Measurements from ENCODE around the gene APLP2.

Gene APLP2

DNA sequence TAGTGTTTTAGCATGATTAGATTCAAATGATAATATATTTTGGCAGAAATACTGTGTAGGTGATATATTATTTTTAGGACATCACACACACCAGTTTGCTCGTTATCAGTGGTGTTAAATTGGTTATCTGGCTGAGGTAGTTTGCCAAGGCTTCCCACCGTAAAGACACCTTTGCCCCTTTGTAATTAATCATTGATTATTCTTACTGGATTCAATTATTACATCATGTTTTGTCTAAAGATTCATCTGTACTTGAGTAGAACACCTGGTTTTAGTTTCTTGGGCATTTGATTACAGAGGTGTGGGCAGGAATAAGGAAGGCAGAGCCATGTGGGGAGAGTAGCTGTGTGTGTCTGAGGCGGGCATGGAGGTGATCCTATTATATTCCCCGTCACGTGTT, 50.4 kb downstream of the APLP2 start:
- DNase-seq (ENCODE audit: low read depth), result no peak

GRCh38 chr11:130121445-130121978, 51.8 kb downstream of the APLP2 start:
- no peak for DNase-seq (ENCODE audit: low read depth)

GRCh38 chr11:130122141-130122575, 52.5 kb downstream of the APLP2 start:
- DNase-seq (ENCODE audit: low read depth), result no peak

- no peak for DNase-seq (ENCODE audit: low read depth)
Observed at GRCh38 chr11:130123414-130124040, 53.8 kb downstream of the APLP2 start.

- DNase-seq (ENCODE audit: low read depth), result no peak
Observed at GRCh38 chr11:130124096-130124495, 54.4 kb downstream of the APLP2 start.

DNA sequence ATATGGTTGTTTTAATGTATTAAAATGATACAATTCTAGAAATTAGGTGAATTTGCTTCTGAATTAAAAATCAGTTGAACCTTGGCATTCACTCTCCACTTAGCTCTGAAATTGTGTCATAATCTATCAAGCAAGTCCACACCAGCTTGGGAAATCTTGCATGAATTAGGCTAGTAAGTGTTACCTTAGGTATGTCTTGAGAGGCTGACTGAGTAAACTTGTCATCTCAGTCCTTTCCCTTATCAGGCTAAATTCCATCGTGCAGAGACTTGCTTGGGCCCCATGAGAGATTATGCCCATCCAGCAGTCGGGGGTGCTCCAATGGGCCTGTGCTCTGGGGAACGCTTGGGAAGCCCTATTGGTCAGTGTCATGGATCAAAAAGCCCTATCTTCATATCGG, 55.9 kb downstream of the APLP2 start:
- DNase-seq (ENCODE audit: low read depth), result no peak

DNA sequence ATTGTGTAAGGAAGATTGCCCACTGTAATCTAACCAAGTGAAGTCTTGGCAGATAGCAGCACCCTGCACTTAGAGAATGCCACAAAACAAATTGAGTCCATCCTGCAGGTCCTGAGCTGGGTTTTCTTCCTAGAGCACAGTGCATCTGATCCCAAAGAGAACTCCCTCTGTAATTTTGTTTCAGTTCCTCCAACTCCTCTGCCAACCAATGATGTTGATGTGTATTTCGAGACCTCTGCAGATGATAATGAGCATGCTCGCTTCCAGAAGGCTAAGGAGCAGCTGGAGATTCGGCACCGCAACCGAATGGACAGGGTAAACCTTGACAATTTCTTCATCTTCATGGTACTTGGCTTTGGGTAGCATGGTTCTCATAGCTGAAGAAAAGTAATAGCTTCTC, 56.8 kb downstream of the APLP2 start:
- no peak for DNase-seq (ENCODE audit: low read depth)

- DNase-seq (ENCODE audit: low read depth), result no peak
Observed at GRCh38 chr11:130127509-130127908, 57.8 kb downstream of the APLP2 start.

- DNase-seq (ENCODE audit: low read depth), result no peak
Observed at GRCh38 chr11:130128626-130129025, 58.9 kb downstream of the APLP2 start.

DNA sequence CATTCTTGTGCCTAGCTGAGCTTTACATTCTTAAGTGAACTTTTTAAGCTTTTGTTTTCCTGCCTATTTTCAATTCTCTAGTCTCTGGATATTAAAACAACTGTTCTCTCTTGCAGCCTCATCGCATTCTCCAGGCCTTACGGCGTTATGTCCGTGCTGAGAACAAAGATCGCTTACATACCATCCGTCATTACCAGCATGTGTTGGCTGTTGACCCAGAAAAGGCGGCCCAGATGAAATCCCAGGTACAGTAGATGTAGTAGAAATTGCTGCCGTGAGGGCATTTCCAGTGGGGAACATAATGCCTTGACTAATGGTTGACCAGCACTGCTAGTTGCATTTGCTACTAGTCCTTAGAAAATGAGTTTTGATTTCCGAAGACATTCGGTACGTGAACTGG, 60.2 kb downstream of the APLP2 start:
- no peak for DNase-seq (ENCODE audit: low read depth)

GRCh38 chr11:130131961-130132850, 62.5 kb downstream of the APLP2 start:
- DNase-seq (ENCODE audit: low read depth), result no peak

DNA sequence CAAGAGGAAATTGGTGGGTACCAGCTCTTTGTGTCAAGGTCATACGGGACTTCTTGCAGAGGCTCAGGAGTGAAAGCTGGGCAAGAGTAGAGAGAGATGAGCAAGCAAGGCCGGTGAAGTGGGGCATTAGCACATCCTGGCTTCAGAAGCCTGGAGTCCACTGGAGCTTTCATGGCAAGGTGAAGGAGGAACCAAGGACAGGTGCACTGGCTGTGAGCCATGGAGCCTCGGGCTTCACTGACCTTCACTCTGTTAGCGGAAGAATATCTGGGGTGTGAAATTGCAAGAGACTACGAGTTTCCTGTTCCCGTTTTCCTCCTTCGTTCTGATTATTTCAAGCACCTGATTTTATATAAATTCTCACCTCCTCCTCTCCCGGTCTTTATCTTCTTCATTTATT, 64.0 kb downstream of the APLP2 start:
- DNase-seq (ENCODE audit: low read depth), result no peak

DNA sequence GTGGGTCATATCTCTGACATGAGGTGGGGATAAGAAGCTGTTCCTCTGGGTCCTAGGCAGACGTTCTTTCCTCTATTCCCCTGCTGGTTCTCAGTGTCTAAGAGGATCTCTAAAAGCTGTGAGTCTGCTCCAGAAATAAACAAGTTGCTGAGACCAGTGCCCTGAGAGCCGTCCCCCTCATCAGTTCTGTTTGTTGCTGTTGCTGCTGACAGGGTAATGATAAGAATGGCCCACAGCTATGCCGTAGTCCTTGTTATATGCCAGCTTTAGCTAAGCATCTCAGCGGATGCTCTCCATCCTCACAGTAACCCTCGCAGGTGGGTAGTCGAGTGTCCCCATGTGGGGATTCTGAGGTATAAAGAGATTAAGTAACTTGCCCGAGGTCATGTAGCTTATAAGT, 66.4 kb downstream of the APLP2 start:
- no peak for DNase-seq (ENCODE audit: low read depth)

GRCh38 chr11:130137999-130138398, 68.3 kb downstream of the APLP2 start:
- DNase-seq (ENCODE audit: low read depth), result no peak

DNA sequence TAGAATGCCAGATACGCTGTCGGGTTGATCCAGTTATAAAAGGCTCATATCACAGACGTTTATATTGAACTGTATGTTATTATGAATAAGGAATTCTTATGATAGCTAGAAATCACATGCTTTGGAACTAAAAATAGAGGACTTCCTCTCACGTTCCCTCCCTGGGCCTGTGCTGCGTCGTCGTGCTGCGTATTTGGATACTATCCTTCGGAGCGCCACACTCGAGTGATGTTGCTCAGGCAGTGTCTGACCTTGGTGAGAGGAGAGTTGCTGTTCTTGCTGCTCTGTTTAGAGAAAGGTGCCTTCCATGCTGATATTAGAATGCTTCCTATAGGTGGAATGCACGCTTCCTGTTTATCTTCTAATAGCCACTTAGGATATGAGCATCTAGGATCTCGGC, 69.7 kb downstream of the APLP2 start:
- no peak for DNase-seq (ENCODE audit: low read depth)

DNA sequence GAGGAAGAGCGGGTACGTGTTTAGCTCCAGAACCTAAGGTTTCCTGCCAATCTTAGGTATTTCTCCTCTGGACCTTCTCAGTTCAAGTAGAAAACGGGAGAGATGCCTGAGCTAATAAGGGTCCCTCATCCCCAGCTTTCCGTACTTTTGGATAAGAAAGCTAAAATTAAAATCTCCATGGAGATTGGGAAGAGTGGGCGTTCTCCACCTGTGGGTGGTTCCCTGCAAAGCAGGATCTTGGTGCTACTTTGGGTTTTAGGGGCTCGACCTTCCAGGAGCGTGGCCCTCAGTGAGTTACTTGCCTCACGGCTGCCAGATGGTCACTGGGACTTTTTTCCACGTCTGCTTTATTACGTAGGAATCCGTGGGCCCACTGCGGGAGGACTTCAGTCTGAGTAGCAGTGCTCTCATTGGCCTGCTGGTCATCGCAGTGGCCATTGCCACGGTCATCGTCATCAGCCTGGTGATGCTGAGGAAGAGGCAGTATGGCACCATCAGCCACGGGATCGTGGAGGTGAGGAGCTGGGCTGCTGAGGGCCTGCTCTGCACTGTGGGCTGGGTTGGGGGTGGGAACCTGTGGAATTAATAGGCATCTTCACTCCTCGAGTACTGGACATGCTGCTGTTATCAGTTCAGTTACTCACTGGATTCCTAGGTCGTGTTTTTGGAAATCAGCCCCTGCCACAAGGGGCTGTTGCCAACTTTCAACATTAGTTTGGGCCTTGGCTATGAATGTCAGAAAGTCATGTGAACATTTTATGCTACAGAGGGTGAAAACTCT, 72.1 kb downstream of the APLP2 start:
- no peak for DNase-seq (ENCODE audit: low read depth)

- no peak for DNase-seq (ENCODE audit: low read depth)
Observed at GRCh38 chr11:130144141-130144540, 74.4 kb downstream of the APLP2 start.

- no peak for DNase-seq (ENCODE audit: low read depth)
Observed at GRCh38 chr11:130144861-130145281, 75.2 kb downstream of the APLP2 start.

DNA sequence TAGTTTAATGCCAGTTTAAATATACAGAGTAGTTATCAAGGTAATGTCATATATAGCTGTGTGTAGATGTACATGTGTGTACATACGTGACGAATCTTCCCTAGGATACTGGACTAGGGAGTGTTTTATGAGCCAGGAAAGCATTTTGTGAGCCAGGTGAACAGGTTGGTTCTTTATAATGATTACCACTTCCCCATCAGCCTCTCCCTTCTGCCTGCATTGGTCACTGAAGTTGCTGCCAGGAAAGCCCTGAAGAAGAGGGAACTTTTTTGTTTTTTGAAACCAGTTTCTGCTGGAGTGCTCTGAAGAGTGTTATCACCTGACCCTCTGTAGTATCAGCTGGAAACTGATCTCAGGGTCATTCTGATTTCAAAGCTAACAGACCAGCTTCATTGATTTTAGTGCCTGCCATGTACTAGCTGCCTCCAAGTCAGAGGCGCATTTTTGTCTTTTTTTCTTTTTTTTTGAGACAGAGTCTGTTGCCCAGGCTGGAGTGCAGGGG, 75.7 kb downstream of the APLP2 start:
- DNase-seq (ENCODE audit: low read depth), result no peak

DNA sequence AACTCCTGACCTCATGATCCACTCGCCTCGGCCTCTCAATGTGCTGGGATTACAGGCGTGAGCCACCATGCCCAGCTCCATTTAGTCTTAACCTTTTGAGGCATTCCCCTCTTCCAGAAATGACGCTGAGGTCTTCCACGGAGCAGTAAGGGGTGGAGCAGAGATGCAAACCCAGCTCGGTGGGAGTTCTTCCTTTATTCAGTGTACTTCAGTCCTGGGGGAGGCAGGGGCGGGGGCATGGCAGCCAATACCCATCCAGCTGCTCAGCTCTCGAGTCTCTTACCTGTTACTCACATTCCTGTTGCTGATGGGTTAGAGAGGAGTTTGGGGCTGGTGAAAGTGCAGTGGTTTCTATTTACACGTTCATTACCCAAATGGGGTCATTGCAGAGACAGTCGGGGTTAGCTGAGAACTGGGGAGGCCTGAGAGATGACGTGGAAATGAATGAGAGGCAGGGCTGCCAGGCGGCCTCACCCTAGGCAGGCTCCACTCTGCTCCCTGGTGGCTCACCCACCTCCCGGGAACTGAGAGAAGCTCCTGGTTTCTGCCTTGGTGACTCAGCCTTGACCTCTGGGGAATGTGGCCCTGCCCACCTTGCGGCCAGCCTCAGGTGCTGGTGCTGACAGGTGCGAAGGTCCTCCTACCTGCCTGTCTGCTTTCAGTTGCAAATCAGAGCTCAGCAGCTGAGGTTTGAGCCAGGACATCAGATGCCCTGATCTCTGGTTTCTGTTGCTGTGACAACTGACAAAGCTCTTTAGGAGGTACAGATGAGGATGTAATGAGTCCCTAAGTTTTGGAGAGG, 76.5 kb downstream of the APLP2 start:
- no peak for DNase-seq (ENCODE audit: low read depth)

DNA sequence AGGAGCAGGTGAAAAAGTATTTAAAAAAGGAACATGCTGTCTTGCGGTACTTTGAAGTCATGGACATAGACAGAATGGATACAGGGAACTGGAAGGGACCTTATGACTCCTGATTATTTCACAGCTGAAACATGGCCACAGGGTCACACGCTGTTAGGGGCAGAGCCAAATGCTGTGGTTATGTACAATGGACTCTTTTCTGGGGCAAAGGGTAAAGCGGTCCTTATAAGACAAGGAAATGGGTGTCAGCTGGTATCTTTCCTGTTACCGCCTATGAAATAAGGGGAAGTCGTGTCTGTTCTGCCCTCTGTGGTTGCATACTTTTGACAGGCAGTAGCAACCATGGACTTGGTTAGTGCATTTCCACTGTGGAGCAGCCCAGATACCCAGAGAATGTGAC, 77.1 kb downstream of the APLP2 start:
- DNase-seq (ENCODE audit: low read depth), result no peak
